Nephron (organoid): ENCODE data around the gene UAP1.

Experiments
- H3K27ac Mint-ChIP-seq, 3 experiments: 2 replicates each; pipeline ENCODE4 v1.8.0; 2020; ENCODE audit warnings: mixed read lengths in 3 of 3, mild to moderate bottlenecking in 2 of 3, moderate library complexity in 1 of 3
- H3K27me3 Mint-ChIP-seq: 2 replicates; pipeline ENCODE4 v1.8.0; 2021; ENCODE audit warnings: low read depth, mild to moderate bottlenecking, moderate library complexity, mixed read lengths
- H3K36me3 Mint-ChIP-seq: 2 replicates; pipeline ENCODE4 v1.8.0; 2020; ENCODE audit warnings: low read depth, mixed read lengths
- H3K4me1 Mint-ChIP-seq: 2 replicates; pipeline ENCODE4 v1.8.0; 2020; ENCODE audit warnings: mixed read lengths
- H3K4me3 Mint-ChIP-seq, 3 experiments: 2 replicates each; pipeline ENCODE4 v1.8.0; 2020; ENCODE audit warnings: mild to moderate bottlenecking in 3 of 3, mixed read lengths in 3 of 3, moderate library complexity in 2 of 3
- H3K9me3 Mint-ChIP-seq: 2 replicates; pipeline ENCODE4 v1.8.0; 2020; ENCODE audit warnings: mixed read lengths
- TF ChIP-seq, protein P1 (sequence below), 3 experiments: fragments of 200-600 bp; sonication (generic); IDR thresholded peaks; one replicate each; pipeline ENCODE4 v1.5.0; 2021; ENCODE audit warnings: antibody characterized with exemption in 3 of 3; ENCODE audit not compliant: unreplicated experiment in 3 of 3

UAP1 gene

DNA sequence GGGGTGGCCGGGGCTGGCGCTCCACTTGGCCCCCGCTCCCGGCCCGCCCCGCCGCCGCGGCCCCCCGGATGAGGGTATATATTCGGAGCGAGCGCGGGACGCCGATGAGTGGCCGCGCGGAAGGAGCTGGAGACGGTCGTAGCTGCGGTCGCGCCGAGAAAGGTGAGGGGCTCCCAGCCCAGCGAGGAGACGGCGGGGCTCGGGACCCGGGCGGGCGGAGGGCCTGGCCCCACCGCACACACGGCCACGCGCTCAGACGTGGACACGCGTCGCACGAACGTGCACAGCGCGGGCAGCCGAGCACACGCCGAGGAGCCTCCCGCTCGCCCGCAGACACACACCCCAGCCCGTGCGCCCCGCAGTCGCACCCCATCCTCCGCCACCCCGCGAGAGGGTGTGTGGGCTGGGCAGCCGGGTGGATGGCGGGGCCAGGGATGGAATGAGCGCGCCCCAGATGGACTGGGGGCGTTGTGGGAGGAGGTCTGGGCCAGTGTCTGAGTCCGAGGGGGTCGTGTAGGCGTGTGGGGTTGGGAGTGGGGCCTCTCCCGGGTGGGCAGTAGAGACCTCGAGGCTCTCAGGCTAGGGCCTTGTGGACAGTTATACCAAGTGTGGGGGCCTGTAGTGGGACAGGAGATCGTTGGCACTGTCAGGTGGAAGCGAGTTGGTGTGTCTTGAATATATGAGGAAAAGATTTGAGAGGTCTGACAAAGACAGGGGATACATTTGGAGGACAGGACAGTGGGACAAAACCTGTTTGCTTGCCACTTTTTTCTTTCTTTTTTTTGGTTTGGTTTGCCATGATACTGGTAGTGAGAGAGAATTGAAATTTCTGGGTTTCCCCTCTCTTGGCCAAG lies at the start of gene UAP1:
UAP1 (plus strand) TSS at position 107 of the 854 bp plus-strand sequence. CDS start 4,347 bp downstream, outside the sequence.
- H3K36me3 Mint-ChIP-seq = peaks cover 2% of the 10 kb centered on the region
- TF ChIP-seq, protein P1, sequence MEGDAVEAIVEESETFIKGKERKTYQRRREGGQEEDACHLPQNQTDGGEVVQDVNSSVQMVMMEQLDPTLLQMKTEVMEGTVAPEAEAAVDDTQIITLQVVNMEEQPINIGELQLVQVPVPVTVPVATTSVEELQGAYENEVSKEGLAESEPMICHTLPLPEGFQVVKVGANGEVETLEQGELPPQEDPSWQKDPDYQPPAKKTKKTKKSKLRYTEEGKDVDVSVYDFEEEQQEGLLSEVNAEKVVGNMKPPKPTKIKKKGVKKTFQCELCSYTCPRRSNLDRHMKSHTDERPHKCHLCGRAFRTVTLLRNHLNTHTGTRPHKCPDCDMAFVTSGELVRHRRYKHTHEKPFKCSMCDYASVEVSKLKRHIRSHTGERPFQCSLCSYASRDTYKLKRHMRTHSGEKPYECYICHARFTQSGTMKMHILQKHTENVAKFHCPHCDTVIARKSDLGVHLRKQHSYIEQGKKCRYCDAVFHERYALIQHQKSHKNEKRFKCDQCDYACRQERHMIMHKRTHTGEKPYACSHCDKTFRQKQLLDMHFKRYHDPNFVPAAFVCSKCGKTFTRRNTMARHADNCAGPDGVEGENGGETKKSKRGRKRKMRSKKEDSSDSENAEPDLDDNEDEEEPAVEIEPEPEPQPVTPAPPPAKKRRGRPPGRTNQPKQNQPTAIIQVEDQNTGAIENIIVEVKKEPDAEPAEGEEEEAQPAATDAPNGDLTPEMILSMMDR (IDR thresholded peaks at IDR 0.05; ENCODE audit: unreplicated experiment in 3 of 3) = no peak
- H3K4me1 Mint-ChIP-seq = peaks cover 42% of the 10 kb centered on the region
- H3K27me3 Mint-ChIP-seq = no peaks in the 10 kb centered on the region
- peak within 1 kb of the TSS; percentile 86 to 93 (median 91) for H3K4me3 Mint-ChIP-seq
- H3K9me3 Mint-ChIP-seq = no peaks in the 10 kb centered on the region
- peak within 1 kb of the TSS; percentile 93 to 98 (median 96) for H3K27ac Mint-ChIP-seq

DNA sequence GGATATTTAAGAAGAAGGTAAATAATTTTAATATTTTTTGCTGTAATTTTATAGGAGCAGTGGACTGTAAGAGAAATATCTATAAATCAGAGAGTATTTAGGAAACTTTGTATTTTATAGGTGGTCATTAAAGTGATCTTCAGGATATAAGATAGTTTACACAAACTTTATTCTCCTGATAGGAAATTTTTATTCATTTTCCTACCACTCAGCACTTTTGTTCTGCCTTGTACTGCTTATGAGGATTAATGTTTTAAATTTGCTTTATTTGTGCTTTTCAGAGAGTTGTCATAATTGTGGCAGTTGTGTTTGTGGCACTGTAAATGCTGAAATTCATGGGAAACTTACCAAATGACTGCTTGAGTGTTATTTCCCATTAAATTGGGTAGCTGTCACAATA lies 34.2 kb upstream of the UAP1 start:
- Mint-ChIP-seq H3K4me3 (no peak overlapping the region), H3K4me1 (no peaks in the 10 kb centered on the region), H3K27ac (no peak overlapping the region), H3K36me3 (peaks cover 39% of the 10 kb centered on the region), H3K27me3 (no peaks in the 10 kb centered on the region), H3K9me3 (no peaks in the 10 kb centered on the region)
- TF ChIP-seq, protein P1 (IDR thresholded peaks at IDR 0.05; ENCODE audit: unreplicated experiment in 3 of 3) = no peak

DNA sequence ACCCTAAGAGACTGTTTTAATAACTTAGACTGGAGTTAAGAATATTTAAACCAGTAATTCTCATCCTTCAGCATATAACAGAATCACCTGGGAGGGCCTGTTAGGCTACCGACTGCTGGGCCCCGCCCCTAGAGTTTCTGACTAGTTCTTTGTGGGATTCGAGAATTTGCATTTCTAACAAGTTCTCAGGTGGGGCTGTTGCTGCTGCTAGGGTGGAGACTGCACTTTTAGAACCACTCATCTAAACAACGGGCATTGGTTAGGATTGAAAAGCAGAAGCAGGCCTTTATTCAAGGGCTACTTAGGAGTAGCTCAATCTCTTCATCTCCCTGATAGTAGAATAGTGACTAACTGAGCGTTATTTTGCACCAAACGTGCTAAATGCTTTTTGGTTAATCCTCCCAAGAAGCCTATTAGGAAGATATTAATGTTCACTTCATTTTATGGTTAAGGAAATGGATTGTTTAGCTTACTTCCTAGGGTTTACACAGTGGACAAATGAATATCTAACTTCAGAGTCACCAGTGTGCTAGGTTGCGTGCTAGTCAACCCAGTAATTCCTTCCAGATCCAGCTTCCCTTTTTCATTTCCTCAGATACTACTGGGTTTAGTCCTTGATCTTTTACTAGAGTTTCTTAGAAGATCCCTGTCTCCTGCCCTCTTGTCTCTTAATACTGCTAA lies 31.1 kb upstream of the UAP1 start:
- H3K36me3 Mint-ChIP-seq = peaks cover 12% of the 10 kb centered on the region
- H3K27me3 Mint-ChIP-seq = no peaks in the 10 kb centered on the region
- no peak overlapping the region for H3K27ac Mint-ChIP-seq
- no peak overlapping the region for H3K4me3 Mint-ChIP-seq
- no peaks in the 10 kb centered on the region for H3K4me1 Mint-ChIP-seq
- TF ChIP-seq, protein P1 (IDR thresholded peaks at IDR 0.05; ENCODE audit: unreplicated experiment in 3 of 3) = no peak
- H3K9me3 Mint-ChIP-seq = no peaks in the 10 kb centered on the region

DNA sequence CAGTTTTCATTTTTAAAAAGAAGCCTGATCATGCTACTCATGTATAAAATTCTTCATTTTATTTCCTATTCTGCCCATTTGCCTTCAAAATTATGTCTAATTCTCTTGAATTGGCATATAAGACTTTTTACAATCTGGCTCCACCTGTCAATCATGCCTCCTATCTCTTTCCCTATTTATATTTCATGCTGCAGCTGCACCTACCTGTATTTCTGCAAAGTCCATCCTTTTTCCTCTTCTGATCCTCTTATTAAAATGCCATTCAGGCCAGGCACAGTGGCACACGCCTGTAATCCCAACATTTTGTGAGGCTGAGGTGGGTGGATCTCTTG lies 30.6 kb upstream of the UAP1 start:
- Mint-ChIP-seq H3K27ac (no peak overlapping the region), H3K27me3 (no peaks in the 10 kb centered on the region), H3K4me3 (no peak overlapping the region), H3K4me1 (no peaks in the 10 kb centered on the region), H3K36me3 (peaks cover 11% of the 10 kb centered on the region), H3K9me3 (no peaks in the 10 kb centered on the region)
- TF ChIP-seq, protein P1 (IDR thresholded peaks at IDR 0.05; ENCODE audit: unreplicated experiment in 3 of 3) = no peak

DNA sequence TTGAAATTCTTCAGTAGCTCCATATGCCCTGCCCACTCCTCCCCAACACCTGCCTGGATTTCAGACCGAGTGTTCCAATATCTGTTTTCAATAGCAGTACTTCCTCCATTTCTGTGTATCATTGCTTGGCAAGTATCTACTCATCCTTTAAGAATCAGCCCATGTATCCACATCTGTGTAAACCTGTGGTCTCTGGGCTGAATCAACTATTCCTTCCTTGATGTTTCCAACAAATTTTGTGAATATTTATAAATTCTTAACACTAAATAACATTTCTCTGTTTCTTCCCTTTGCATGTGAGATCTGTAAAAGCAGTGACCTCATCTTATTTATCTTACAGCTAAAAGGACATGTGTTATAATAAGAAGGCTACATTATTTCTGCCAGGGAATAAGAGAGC lies 26.0 kb upstream of the UAP1 start:
- H3K9me3 Mint-ChIP-seq = no peaks in the 10 kb centered on the region
- H3K27ac Mint-ChIP-seq = no peak overlapping the region
- TF ChIP-seq, protein P1 (IDR thresholded peaks at IDR 0.05; ENCODE audit: unreplicated experiment in 3 of 3) = no peak
- peaks cover 5% of the 10 kb centered on the region for H3K36me3 Mint-ChIP-seq
- no peaks in the 10 kb centered on the region for H3K4me1 Mint-ChIP-seq
- no peaks in the 10 kb centered on the region for H3K27me3 Mint-ChIP-seq
- no peak overlapping the region for H3K4me3 Mint-ChIP-seq
